Measurements from ENCODE around the gene ZNF648.

DNA sequence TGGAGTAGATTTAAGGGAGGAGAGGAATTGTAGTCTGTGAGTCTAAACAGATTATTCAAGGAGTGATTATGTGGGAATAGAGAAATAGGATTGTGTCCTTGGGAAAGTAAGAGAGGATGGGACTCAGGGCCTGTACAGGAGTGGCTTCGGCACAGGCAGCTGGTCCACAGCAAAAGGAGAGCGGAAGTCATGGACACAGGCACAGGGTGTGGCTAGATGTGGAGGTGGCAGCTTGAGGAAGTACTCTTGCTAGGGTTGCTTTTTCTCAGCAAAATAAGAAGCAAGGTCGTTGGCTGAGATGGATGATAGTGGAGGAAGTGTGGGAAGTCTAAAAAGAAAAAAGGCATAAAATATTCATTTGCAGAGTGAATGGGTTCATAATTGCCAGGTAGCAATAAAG, 18.5 kb upstream of the ZNF648 start:
- TF ChIP-seq, protein P1, sequence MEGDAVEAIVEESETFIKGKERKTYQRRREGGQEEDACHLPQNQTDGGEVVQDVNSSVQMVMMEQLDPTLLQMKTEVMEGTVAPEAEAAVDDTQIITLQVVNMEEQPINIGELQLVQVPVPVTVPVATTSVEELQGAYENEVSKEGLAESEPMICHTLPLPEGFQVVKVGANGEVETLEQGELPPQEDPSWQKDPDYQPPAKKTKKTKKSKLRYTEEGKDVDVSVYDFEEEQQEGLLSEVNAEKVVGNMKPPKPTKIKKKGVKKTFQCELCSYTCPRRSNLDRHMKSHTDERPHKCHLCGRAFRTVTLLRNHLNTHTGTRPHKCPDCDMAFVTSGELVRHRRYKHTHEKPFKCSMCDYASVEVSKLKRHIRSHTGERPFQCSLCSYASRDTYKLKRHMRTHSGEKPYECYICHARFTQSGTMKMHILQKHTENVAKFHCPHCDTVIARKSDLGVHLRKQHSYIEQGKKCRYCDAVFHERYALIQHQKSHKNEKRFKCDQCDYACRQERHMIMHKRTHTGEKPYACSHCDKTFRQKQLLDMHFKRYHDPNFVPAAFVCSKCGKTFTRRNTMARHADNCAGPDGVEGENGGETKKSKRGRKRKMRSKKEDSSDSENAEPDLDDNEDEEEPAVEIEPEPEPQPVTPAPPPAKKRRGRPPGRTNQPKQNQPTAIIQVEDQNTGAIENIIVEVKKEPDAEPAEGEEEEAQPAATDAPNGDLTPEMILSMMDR (IDR thresholded peaks at IDR 0.05; ENCODE audit: low read depth, low read length), result no peak
- no peak for TF ChIP-seq POLR2A (IDR thresholded peaks at IDR 0.05; ENCODE audit: extremely low read depth, insufficient read length)
- TF ChIP-seq MYC (IDR thresholded peaks at IDR 0.05; ENCODE audit: low read depth, low read length), result no peak
- no peak for TF ChIP-seq MAX (IDR thresholded peaks at IDR 0.05; ENCODE audit: low read depth, low read length)

Measured in NB4 (cell line).